ENCODE data around the gene CD34.

Gene CD34

GRCh38 chr1:207892764-207893163 is 18.2 kb downstream of the CD34 start:
- no peaks in the 10 kb centered on the region for H3F3A ChIP-seq (ENCODE audit: insufficient read depth, low read length)
- no peaks in the 10 kb centered on the region for H3K9me3 ChIP-seq (ENCODE audit: low read length)
- H3K4me1 ChIP-seq (ENCODE audit: insufficient read depth, low read length, severe bottlenecking) = no peaks in the 10 kb centered on the region
- H3K36me3 ChIP-seq (ENCODE audit: insufficient read depth, low read length) = no peaks in the 10 kb centered on the region
- 0 out of 2 replicates have a peak, but pooled peaks cover 8% of the 10 kb centered on the region for H3K27me3 ChIP-seq (ENCODE audit: insufficient read depth, low read length)
- H4K20me1 ChIP-seq (ENCODE audit: insufficient read depth, low read length) = no peaks in the 10 kb centered on the region
- no peaks in the 10 kb centered on the region for H3K9me2 ChIP-seq (ENCODE audit: low read depth, low read length)
- H2AFZ ChIP-seq (ENCODE audit: low read length) = no peak overlapping the region
- no peak overlapping the region for H3K27ac ChIP-seq (ENCODE audit: low read depth, low read length, poor library complexity, severe bottlenecking)
- TF ChIP-seq EZH2 (IDR thresholded peaks at IDR 0.05; ENCODE audit: borderline replicate concordance, low read length) (no peak), CTCF (IDR thresholded peaks at IDR 0.05; ENCODE audit: low read length) (no peak)
- no peak overlapping the region for H3K9ac ChIP-seq (ENCODE audit: low read length)
- H3K4me3 ChIP-seq (ENCODE audit: low read depth, low read length, poor library complexity, severe bottlenecking) = no peak overlapping the region
- no peaks in the 10 kb centered on the region for H3K79me2 ChIP-seq (ENCODE audit: insufficient read depth, low read length)
- H3K4me2 ChIP-seq (ENCODE audit: low read length) = no peak overlapping the region

GRCh38 chr1:207891148-207891547 is 19.8 kb downstream of the CD34 start:
- no peaks in the 10 kb centered on the region for H3K36me3 ChIP-seq (ENCODE audit: insufficient read depth, low read length)
- H3K9ac ChIP-seq (ENCODE audit: low read length) = no peak overlapping the region
- no peak overlapping the region for H3K4me3 ChIP-seq (ENCODE audit: low read depth, low read length, poor library complexity, severe bottlenecking)
- TF ChIP-seq CTCF (IDR thresholded peaks at IDR 0.05; ENCODE audit: low read length) (no peak), EZH2 (IDR thresholded peaks at IDR 0.05; ENCODE audit: borderline replicate concordance, low read length) (no peak)
- no peaks in the 10 kb centered on the region for H4K20me1 ChIP-seq (ENCODE audit: insufficient read depth, low read length)
- no peaks in the 10 kb centered on the region for H3F3A ChIP-seq (ENCODE audit: insufficient read depth, low read length)
- H3K79me2 ChIP-seq (ENCODE audit: insufficient read depth, low read length) = no peaks in the 10 kb centered on the region
- 0 out of 2 replicates have a peak, but pooled peaks cover 8% of the 10 kb centered on the region for H3K27me3 ChIP-seq (ENCODE audit: insufficient read depth, low read length)
- H3K27ac ChIP-seq (ENCODE audit: low read depth, low read length, poor library complexity, severe bottlenecking) = no peak overlapping the region
- no peak overlapping the region for H3K4me2 ChIP-seq (ENCODE audit: low read length)
- no peaks in the 10 kb centered on the region for H3K9me2 ChIP-seq (ENCODE audit: low read depth, low read length)
- H2AFZ ChIP-seq (ENCODE audit: low read length) = no peak overlapping the region
- H3K4me1 ChIP-seq (ENCODE audit: insufficient read depth, low read length, severe bottlenecking) = no peaks in the 10 kb centered on the region
- no peaks in the 10 kb centered on the region for H3K9me3 ChIP-seq (ENCODE audit: low read length)

GRCh38 chr1:207890136-207890738 is 20.7 kb downstream of the CD34 start:
- Histone ChIP-seq H3K27ac (ENCODE audit: low read depth, low read length, poor library complexity, severe bottlenecking) (no peak overlapping the region), H3F3A (ENCODE audit: insufficient read depth, low read length) (no peaks in the 10 kb centered on the region), H3K9me2 (ENCODE audit: low read depth, low read length) (no peaks in the 10 kb centered on the region), H3K79me2 (ENCODE audit: insufficient read depth, low read length) (no peaks in the 10 kb centered on the region), H4K20me1 (ENCODE audit: insufficient read depth, low read length) (no peaks in the 10 kb centered on the region), H2AFZ (ENCODE audit: low read length) (no peak overlapping the region), H3K9ac (ENCODE audit: low read length) (no peak overlapping the region), H3K4me2 (ENCODE audit: low read length) (no peak overlapping the region), H3K9me3 (ENCODE audit: low read length) (no peaks in the 10 kb centered on the region), H3K36me3 (ENCODE audit: insufficient read depth, low read length) (no peaks in the 10 kb centered on the region), H3K27me3 (ENCODE audit: insufficient read depth, low read length) (0 out of 2 replicates have a peak, but pooled peaks cover 8% of the 10 kb centered on the region), H3K4me3 (ENCODE audit: low read depth, low read length, poor library complexity, severe bottlenecking) (no peak overlapping the region), H3K4me1 (ENCODE audit: insufficient read depth, low read length, severe bottlenecking) (no peaks in the 10 kb centered on the region)
- TF ChIP-seq CTCF (IDR thresholded peaks at IDR 0.05; ENCODE audit: low read length) (no peak), EZH2 (IDR thresholded peaks at IDR 0.05; ENCODE audit: borderline replicate concordance, low read length) (no peak)
